GM12873 (cell line): Measurements from ENCODE around the gene TGFBR3.

Source experiments
- CTCF ChIP-seq: IDR thresholded peaks from 2 replicates; pipeline ENCODE4 v1.5.1; 2012; ENCODE audit warnings: low read depth, mild to moderate bottlenecking, moderate library complexity, low read length, control low read depth; ENCODE audit not compliant: insufficient read depth; ENCODE audit errors: missing control alignments

The TGFBR3 gene

GRCh38 chr1:91736715-91737615 is 149.0 kb downstream of the TGFBR3 start:
- TF ChIP-seq CTCF, result no peak

- TF ChIP-seq CTCF, result no peak
These were observed 149.7 kb downstream of the TGFBR3 start for GRCh38 chr1:91736146-91736714.

GRCh38 chr1:91735266-91735845 is 150.6 kb downstream of the TGFBR3 start:
- TF ChIP-seq CTCF, result no peak

- TF ChIP-seq CTCF, result no peak
These were observed 151.2 kb downstream of the TGFBR3 start for GRCh38 chr1:91734761-91735160.

- no peak for TF ChIP-seq CTCF
These were observed 152.7 kb downstream of the TGFBR3 start for GRCh38 chr1:91733108-91733710.

GRCh38 chr1:91732291-91733107 is 153.5 kb downstream of the TGFBR3 start:
- TF ChIP-seq CTCF, result no peak
